ENCODE data around the gene ADARB1.

Gene ADARB1

DNA sequence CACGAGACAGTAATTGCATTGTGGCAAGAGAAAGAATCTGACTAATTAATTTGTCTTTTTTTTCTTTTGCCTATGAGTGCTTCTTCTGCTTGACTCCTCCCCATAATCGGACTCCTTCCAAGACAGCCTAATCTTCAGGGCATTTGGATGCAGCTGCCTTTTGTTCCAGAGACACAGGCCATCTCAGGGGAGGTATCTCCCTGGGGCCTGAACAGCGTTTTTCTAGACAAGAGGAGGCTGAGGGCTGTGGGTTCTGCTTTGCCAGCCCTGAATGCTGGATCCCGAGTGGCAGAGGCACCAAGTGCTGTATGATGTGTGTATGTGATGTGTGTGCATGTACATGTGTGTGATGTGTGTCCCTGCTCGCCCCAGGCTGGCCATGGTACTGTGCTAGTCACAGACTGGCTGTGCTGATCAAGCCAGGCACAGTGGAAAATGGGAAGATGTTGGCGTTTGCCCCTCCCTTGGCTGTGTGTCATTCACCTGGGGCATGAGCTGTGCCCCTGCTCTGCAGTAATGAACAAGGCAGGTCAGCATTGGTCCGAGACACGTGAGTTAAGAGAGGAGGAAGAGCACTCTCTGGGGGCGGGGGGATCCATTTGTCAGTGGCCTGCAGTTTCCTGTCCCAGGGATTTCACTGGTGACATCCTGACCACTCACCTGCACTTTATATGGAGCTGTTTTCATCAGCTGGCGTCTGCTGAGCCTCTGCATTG, 77.2 kb downstream of the ADARB1 start:
- peak overlapping the region in 1 of 2 experiments; percentile 33 for H3K4me3 ChIP-seq (ENCODE audit: low read depth in 1 of 2, low read length in 1 of 2)
- peaks cover 19 to 27% of the 10 kb centered on the region in 2 experiments for H3K4me1 ChIP-seq (ENCODE audit: control insufficient read depth in 1 of 2, insufficient read depth in 1 of 2, low read depth in 1 of 2, low read length in 1 of 2)
- no peaks in the 10 kb centered on the region for H3K27me3 ChIP-seq
- no peak for TF ChIP-seq CTCF (IDR thresholded peaks at IDR 0.05)
- H3K27ac ChIP-seq: no peak overlapping the region
- no peaks in the 10 kb centered on the region for H3K9me3 ChIP-seq
- no peaks in the 10 kb centered on the region for H3K36me3 ChIP-seq

- Histone ChIP-seq H3K27ac (peak overlapping the region; percentile 52), H3K4me3 (ENCODE audit: low read depth in 1 of 2, low read length in 1 of 2) (peak overlapping the region in 1 of 2 experiments; percentile 33), H3K9me3 (no peaks in the 10 kb centered on the region), H3K27me3 (no peaks in the 10 kb centered on the region), H3K4me1 (ENCODE audit: control insufficient read depth in 1 of 2, insufficient read depth in 1 of 2, low read depth in 1 of 2, low read length in 1 of 2) (peaks cover 19 to 27% of the 10 kb centered on the region in 2 experiments), H3K36me3 (no peaks in the 10 kb centered on the region)
- no peak for TF ChIP-seq CTCF (IDR thresholded peaks at IDR 0.05)
Observed at GRCh38 chr21:45152265-45152746, 77.9 kb downstream of the ADARB1 start.

- no peak for TF ChIP-seq CTCF (IDR thresholded peaks at IDR 0.05)
- Histone ChIP-seq H3K9me3 (no peaks in the 10 kb centered on the region), H3K4me1 (ENCODE audit: control insufficient read depth in 1 of 2, insufficient read depth in 1 of 2, low read depth in 1 of 2, low read length in 1 of 2) (peaks cover 19 to 27% of the 10 kb centered on the region in 2 experiments), H3K27me3 (no peaks in the 10 kb centered on the region), H3K36me3 (no peaks in the 10 kb centered on the region), H3K27ac (no peak overlapping the region), H3K4me3 (ENCODE audit: low read depth in 1 of 2, low read length in 1 of 2) (no peak overlapping the region)
Observed at GRCh38 chr21:45153358-45154318, 79.3 kb downstream of the ADARB1 start.

DNA sequence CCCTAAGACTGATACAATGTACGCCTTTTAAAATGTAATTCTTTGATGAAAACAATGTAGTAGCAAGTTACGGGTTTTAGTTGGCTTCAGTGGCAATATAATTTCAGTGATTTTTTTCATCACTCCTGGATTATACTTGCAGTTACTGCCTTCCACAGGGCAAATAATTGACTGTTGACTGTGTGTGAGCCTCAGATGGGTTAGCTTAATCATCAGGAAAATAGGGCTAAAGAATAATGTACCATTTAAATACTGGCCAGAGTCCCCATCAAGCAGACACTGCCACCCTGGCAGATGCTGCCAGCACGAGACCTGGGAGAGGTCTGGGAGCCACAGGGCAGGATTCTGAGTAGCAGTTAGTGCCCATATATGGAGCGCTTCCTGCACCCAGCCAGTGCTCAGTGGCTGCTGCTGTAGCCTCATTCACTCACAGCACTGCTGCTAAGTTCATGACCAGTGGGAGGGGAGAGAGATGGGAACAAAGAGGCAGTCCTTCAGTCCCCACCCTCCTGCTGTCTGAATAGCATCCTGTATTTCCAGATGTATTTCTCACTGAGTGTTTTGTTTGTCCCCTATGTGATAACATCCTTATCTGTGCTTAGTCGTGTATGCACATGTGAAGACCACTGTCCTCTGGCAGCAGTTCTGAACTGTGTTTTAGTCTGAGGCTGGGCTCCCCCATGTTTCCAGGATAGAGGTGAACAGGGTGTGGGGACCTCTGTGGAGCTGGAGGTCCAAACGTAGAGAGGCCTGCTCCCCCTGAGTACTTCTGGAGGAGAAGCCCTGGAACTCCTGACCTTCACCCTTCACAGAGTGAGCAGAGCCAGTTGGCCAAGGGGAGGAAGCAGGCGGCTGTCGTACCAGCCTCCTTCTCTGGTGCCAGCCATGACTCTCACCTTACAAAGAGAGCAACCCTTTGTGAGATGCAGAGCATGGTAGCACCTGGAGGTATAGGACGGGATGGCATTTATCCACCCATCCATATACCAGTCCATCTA, 80.4 kb downstream of the ADARB1 start:
- H3K27me3 ChIP-seq: no peaks in the 10 kb centered on the region
- TF ChIP-seq CTCF (IDR thresholded peaks at IDR 0.05): no peak
- no peak overlapping the region for H3K27ac ChIP-seq
- no peak overlapping the region for H3K4me3 ChIP-seq (ENCODE audit: low read depth in 1 of 2, low read length in 1 of 2)
- H3K4me1 ChIP-seq (ENCODE audit: control insufficient read depth in 1 of 2, insufficient read depth in 1 of 2, low read depth in 1 of 2, low read length in 1 of 2): peaks cover 19 to 27% of the 10 kb centered on the region in 2 experiments
- no peaks in the 10 kb centered on the region for H3K9me3 ChIP-seq
- H3K36me3 ChIP-seq: no peaks in the 10 kb centered on the region

DNA sequence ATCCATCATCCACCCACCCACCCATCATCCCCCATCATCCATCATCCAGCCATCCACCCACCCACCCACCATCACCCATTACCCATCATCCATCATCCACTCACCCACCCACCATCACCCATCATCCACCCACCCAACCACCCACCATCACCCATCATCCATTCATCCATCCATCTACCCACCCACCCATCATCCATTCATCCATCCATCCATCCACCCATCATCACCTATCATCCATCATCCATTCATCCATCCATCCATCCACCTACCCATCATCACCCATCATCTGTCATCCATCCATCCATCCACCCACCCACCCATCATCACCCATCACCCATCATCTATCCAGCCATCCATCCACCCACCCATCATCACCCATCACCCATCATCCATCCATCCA, 81.5 kb downstream of the ADARB1 start:
- Histone ChIP-seq H3K27ac (no peak overlapping the region), H3K27me3 (no peaks in the 10 kb centered on the region), H3K4me1 (ENCODE audit: control insufficient read depth in 1 of 2, insufficient read depth in 1 of 2, low read depth in 1 of 2, low read length in 1 of 2) (peaks cover 19 to 27% of the 10 kb centered on the region in 2 experiments), H3K36me3 (no peaks in the 10 kb centered on the region), H3K4me3 (ENCODE audit: low read depth in 1 of 2, low read length in 1 of 2) (no peak overlapping the region), H3K9me3 (no peaks in the 10 kb centered on the region)
- TF ChIP-seq CTCF (IDR thresholded peaks at IDR 0.05): no peak
